ENCODE data around the gene NEXMIF.
"Not testable (repeated sequence)": the region's sequence is repeated elsewhere in the genome, so short reads cannot be mapped to it uniquely, and the experiment has no call there.

The NEXMIF gene

DNA sequence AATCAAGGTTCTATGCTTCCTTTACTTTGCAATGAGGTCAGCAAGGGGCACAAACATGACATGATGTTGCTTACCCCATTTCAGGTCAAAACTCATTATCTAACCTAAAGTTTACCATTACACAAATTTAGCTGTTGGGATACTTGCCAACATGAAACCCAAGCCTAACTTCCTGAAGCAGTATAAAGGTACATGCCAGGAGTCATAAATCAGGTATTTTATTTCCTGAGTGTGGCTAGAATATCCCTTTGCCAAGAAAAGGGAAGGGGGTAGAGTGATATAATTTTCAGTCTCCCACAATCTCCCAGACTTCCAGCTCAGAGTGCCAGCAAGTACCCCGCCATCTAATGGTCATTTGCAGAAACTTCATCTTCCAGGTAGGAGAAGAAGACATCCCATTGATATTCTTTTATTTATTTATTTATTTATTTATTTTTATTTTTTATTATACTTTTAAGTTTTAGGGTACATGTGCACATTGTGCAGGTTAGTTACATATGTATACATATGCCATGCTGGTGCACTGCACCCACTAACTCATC, 136.6 kb downstream of the NEXMIF start:
- no peak for DNase-seq

DNA sequence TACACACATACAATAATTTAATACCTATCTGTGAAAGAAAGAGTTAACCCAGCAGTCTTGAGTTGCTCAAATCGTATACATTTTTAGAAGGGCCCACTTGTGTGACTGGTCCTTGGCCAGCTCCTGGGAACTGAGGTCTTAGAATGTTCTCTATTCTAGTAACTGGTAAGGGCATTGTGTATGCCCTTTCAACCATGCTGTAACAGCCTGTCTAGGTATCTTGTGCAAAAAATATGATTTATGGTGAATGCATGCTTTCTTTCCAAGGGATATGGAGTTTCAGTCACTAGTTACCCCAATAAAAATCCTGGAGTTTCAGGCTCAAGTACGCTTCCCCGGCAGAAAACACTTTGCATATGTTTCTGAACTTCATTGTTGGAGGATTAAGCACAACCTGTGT, 140.6 kb downstream of the NEXMIF start:
- no peak for DNase-seq

DNA sequence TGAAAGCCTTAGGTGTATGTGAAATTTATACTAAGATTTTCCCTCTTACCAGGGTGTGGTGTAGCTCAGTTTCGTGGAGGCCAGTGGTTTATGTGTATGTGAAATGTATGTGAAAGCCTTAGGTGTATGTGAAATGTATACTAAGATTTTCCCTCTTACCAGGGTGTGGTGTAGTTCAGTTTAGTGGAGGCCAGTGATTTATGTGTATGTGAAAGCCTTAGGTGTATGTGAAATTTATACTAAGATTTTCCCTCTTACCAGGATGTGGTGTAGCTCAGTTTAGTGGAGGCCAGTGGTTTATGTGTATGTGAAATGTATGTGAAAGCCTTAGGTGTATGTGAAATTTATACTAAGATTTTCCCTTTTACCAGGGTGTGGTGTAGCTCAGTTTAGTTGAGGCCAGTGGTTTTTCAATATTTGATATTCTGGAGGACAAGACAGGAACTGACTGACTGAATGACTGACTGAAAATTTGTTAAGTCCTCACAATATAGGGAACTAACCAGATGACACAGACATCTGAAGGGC, 143.7 kb downstream of the NEXMIF start:
- no peak for DNase-seq

DNA sequence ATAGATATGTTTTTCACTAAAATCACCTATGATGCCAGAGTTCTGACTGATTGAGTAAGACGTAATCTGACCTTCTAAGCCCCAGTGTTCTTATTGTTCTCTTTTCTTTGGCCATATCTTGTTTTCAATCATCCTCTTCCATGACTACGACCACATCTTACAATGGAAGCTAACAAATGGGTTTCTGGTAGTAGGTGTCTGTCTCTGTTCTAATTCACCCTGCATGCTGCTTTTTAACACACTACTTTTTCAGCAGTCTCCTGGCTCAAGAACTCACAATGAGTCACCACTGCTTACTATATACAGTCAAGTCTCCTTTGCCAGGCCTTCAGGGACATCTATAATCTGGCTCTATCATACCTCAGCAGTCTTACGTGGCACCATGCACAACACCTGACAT, 146.1 kb downstream of the NEXMIF start:
- DNase-seq, result no peak

DNA sequence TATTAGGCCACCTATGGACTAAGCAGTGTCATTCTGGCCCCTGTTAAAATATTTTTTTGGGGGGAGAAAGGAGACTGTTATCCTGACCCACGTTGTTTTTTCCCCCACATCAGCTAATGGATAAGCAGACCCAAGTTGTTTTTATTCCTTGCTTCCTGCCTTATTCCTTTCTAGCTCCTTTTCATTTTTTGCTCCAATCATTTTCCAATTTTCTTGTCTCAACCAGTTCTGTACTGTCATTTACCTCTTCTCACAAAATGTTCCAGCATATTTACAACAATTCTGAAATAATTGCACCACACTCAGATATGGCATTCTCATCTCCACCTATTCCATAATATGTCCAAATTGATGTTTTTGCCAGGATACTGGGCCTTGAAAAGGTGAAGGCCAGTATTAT, 150.3 kb downstream of the NEXMIF start:
- DNase-seq, result no peak

DNA sequence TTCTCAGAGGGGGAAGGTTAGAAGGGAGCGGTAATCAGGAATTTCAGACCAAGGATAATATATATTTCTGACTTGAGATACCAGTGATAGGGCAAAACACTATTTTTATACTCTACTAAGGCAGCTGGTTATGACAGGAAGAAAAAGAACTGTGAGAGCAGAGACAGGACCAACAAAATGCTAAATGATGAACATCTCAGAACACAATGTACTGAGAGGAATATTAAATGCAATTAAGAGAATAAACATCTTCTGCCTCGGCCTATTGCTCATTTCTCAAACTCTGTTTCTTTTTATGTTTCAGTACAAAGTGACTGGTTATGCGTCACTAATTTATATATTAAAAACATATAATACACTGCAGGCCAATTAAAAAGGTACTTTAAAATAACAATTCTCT, 188.8 kb downstream of the NEXMIF start:
- no peak for DNase-seq

DNA sequence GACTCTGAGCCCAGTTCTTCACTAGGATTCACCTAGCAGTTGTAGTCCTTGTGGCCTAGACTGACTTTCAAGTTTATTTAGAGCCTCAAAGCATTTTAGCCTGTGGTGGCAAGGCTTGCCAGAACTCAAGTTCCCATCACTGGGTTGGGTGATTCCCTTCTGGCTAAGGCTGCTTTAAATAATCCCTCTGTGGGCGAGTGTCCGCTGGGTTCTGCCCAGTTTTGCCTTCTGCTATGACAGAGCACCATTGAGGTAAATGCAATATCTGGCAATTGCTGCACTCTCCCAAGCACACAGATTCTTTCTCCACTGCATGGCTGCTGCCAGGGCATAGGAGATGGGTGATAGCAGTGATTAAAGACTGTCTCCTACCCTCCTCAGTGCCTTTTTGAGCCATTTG, 220.0 kb downstream of the NEXMIF start:
- no peak for DNase-seq

DNA sequence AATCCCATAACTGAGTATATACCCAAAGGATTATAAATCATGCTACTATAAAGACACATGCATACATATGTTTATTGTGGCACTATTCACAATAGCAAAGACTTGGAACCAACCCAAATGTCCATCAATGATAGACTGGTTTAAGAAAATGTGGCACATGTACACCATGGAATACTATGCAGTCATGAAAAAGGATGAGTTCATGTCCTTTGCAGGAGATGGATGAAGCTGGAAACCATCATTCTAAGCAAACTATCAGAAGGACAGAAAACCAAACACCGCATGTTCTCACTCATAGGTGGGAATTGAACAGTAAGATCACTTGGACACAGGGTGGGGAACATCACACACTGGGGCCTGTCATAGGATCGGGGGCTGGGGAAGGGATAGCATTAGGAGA, 223.9 kb downstream of the NEXMIF start:
- DNase-seq, result not testable (repeated sequence)

DNA sequence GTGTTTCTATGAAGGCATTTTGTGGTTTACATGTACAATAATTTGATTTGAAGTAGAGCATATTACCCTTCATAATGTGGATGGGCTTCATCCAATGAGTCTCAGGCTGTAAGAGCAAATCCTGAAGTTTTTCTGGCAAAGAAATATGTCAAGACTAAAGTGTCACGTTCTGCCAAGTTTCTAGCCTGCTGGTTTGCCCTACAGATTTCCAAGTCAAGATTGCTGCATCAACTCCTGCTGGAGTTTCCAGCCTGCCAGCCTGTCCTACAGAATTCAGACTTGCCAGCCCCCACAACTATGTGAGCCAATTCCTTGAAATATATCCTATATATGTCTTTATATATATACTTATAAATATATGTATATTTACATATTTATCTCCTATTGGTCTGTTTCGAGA, 240.8 kb downstream of the NEXMIF start:
- DNase-seq, result no peak
